GM12891 (cell line): Measurements from ENCODE around the gene ZBTB7B.

Experiments
- DNase-seq: peaks from one replicate; pipeline ENCODE4 v3.0.0; 2011; ENCODE audit warnings: low spot score; ENCODE audit not compliant: insufficient read length
- FAIRE-seq: peaks from 2 replicates; lab custom pipeline; 2011; peaks lifted over from hg19 to GRCh38; lab: Jason Lieb, UNC
- PAX5 ChIP-seq: IDR thresholded peaks from 2 replicates; pipeline ENCODE4 v1.6.1; 2011; ENCODE audit warnings: low read length, moderate library complexity, mild to moderate bottlenecking; ENCODE audit not compliant: insufficient read depth, severe bottlenecking
- POLR2A ChIP-seq: IDR thresholded peaks from 2 replicates; pipeline ENCODE4 v1.6.1; 2011; ENCODE audit warnings: low read depth, low read length, control low read depth
- POLR2AphosphoS5 ChIP-seq: IDR thresholded peaks from 2 replicates; pipeline ENCODE4 v1.6.1; 2011; ENCODE audit warnings: low read depth, low read length, control low read depth
- POU2F2 ChIP-seq: IDR thresholded peaks from 2 replicates; pipeline ENCODE4 v1.6.1; 2011; ENCODE audit warnings: low read depth, mild to moderate bottlenecking, control low read depth, low read length, moderate library complexity
- SPI1 ChIP-seq: IDR thresholded peaks from 2 replicates; pipeline ENCODE4 v1.6.1; 2011; ENCODE audit warnings: low read depth, low read length, control low read depth
- TAF1 ChIP-seq: IDR thresholded peaks from 2 replicates; pipeline ENCODE4 v1.6.1; 2011; ENCODE audit warnings: low read depth, low read length, control low read depth

ZBTB7B gene

DNA sequence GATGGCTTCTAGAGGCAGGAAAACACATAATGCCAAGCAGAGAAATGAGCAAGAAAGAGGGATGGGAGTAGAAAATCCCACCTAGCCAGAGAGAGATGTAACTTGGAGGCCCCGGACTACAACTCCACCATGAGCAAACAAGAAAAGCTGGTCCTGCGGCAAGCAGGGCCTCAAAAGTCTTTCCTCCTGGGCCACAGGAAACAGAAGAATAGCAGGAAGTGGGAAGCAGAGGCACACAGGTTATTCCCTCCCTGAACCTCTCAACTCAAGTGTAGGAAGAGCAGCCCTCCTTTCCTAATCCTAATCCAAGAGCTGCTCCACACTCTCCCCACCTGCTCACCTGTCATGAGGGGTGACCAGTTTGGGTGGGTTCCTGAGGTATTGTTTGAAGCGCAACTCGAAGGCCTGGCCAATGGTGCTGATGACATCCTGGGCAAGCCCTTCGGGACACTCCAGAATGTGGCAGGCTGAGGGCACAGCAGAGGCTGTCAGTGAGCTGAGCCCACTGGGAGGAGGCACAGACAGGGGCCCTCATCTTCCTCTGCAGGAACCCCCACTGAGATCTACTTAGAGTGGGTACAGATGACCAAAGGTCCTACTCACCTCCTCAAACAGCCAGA lies 35.2 kb upstream of the ZBTB7B start:
- DNase-seq (no peak), FAIRE-seq (no peak)
- TF ChIP-seq POLR2AphosphoS5 (no peak), SPI1 (no peak), PAX5 (no peak), TAF1 (no peak), POLR2A (no peak), POU2F2 (no peak)

DNA sequence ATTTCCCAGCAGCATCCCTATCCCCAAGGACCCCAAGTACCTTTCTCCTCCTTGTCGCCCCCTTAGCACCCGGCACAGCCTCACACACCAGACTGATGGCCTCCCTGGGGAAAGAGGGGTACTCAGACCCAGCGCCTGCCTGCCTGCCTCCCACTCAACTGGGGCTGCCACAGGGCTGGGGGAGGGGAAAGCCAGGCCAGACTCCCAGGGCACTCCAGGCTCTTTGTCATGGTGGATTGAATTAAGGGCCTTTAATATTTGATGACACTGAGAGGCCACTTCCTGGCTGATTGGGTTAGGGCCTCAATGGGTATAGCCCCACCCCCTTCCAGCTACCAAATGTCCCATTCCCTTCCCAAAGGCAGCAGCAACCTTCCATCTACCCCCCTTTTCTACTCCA lies 33.9 kb upstream of the ZBTB7B start:
- TF ChIP-seq TAF1 = no peak
- no peak for TF ChIP-seq POLR2A
- TF ChIP-seq PAX5 = no peak
- TF ChIP-seq POU2F2 = no peak
- no peak for TF ChIP-seq POLR2AphosphoS5
- TF ChIP-seq SPI1 = no peak
- FAIRE-seq (no peak), DNase-seq (no peak)

DNA sequence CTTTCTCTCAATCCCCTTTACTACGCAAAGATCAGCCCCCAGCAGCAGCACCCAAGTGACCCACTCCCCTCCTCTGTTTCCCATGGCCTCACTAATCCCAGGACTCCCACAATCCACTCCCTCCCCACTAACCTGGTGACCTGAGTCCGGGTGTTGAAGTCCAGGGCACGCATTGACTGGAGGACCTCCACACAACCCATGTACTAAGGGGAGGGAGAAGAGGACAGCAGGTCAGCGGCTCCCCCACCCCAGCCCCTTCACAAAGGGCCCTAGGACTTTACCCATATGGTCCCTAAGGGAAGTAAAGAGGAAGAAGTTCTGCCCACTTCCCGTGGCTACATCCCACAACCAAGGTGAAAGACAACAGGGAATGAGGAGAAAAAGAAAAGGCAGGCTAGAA lies 33.4 kb upstream of the ZBTB7B start:
- no peak for TF ChIP-seq TAF1
- no peak for TF ChIP-seq SPI1
- TF ChIP-seq POU2F2 = no peak
- DNase-seq (no peak), FAIRE-seq (no peak)

DNA sequence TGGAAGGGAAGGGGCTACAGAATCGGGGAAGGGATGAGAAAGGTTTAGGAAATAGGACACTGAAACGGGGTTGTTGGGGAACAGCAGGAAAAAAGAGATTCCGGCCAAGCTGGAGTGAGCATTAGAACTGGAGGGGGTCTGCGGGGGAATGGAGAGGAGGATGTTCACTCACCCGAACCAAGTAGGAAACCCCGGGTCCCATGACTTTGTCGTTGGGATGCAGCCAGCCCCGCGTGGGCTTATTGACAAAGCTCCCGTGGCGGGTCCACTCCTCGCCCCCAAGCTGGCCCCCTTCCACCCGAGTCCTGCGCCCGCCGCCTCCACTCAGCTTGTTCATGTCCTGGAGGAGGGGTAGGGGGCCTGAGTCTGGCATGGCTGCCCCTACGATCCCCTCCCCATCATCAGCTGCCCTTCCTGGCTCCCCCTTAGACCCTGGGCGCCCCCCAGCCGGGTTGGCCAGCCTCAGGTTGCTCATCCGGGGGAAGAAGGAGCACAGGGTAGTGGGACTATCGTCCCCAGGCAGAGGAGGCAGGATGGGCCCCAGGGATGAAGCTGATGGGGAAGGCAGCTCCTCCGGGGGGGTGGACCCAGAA lies 32.6 kb upstream of the ZBTB7B start:
- FAIRE-seq (no peak), DNase-seq (no peak)
- no peak for TF ChIP-seq TAF1
- no peak for TF ChIP-seq POLR2AphosphoS5
- no peak for TF ChIP-seq POU2F2
- TF ChIP-seq POLR2A = no peak
- TF ChIP-seq SPI1 = no peak
- no peak for TF ChIP-seq PAX5

DNA sequence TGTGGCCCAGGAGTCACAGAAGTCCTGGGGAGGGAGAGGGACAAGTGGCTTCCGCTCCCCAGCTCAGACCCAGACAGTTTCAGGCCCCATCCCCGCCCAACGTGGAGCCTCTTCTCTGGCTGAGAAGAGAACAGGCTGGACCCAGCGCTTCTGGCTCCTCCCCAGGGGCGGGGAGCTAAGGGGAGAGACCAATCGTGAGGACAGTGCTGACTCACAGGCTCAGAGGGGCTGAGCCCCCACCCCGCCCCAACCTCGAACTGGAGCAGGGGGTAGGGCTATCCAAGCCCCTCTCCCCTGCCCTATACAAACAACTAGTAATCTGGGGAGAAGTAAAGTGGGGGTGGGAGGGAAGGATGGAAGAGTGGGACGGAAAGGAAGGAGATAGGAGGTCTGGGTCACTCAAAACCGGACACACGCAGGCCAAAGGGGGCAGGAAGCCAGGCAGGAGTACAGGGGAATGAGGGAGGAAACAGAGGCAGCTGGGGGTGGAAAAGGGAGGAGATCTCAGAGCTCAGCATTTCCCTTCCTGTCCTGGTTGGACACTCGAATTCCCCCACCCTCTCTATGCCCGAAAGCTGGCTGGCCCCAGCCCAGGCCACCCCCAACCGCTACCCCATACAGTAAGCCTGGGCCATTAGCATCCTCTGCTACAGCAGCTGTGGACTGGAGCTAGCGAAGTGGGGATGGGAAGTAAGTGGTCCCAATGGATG lies 31.8 kb upstream of the ZBTB7B start, which contains the start of gene SHC1:
Gene SHC1 (minus strand): TSS at position 117 of the 710 bp plus-strand sequence. CDS start 221 bp downstream, outside the sequence.
- TF ChIP-seq POU2F2 = no peak
- TF ChIP-seq POLR2AphosphoS5 = no peak
- no peak for TF ChIP-seq TAF1
- no peak for TF ChIP-seq SPI1
- no peak for TF ChIP-seq PAX5
- FAIRE-seq = no peak
- peak; percentile 75 for DNase-seq

DNA sequence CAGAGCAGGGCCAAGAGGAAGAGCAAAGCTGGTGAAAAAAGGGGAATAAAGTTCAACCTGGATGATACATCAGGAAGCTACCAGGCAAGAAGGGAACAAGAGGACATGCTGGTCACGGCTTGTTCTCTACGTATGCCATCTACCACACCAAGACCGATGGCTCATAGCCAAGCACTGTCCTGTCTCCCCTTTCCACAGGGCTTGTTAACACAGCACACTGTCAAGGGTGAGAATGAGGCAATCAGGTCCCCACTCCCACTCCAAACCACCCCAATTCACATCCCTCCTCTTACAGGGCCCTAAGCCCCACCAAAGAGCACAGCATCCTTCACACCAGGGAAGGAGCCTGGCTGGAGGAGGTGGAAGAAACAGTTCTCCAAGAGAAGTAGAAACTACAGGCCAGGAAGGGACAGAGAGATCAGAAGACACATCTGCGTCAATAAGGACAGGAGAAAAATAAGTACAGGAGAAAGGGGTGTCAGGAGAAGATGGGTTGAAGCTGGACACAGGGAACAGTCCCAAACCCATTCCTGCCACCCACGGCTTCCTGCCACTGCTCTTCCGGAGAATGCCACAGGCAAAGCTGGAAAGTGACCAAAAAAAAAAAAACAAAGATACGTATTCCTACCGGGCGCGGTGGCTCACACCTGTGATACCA lies 31.1 kb upstream of the ZBTB7B start:
- DNase-seq = no peak
- no peak for TF ChIP-seq POLR2A
- no peak for TF ChIP-seq POU2F2
- TF ChIP-seq SPI1 = no peak
- TF ChIP-seq POLR2AphosphoS5 = no peak
- no peak for TF ChIP-seq PAX5
- no peak for TF ChIP-seq TAF1
- no peak for FAIRE-seq

DNA sequence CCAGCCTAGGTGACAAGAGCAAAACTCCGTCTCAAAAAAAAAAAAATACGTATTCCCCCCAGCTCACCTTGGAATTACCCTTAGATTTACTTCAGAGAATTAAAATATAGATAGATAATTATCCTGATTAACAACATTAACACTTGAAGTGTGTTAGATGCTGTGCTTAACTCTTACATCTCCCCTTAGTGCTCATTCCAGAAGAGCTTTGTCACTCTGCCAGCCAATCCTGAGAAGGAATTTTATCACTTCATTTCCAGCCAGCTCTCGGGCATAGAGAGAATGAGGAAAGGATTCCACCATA lies 30.4 kb upstream of the ZBTB7B start:
- no peak for TF ChIP-seq POLR2A
- TF ChIP-seq PAX5 = no peak
- no peak for TF ChIP-seq POU2F2
- TF ChIP-seq POLR2AphosphoS5 = no peak
- TF ChIP-seq TAF1 = no peak
- no peak for TF ChIP-seq SPI1
- no peak for DNase-seq
- no peak for FAIRE-seq

DNA sequence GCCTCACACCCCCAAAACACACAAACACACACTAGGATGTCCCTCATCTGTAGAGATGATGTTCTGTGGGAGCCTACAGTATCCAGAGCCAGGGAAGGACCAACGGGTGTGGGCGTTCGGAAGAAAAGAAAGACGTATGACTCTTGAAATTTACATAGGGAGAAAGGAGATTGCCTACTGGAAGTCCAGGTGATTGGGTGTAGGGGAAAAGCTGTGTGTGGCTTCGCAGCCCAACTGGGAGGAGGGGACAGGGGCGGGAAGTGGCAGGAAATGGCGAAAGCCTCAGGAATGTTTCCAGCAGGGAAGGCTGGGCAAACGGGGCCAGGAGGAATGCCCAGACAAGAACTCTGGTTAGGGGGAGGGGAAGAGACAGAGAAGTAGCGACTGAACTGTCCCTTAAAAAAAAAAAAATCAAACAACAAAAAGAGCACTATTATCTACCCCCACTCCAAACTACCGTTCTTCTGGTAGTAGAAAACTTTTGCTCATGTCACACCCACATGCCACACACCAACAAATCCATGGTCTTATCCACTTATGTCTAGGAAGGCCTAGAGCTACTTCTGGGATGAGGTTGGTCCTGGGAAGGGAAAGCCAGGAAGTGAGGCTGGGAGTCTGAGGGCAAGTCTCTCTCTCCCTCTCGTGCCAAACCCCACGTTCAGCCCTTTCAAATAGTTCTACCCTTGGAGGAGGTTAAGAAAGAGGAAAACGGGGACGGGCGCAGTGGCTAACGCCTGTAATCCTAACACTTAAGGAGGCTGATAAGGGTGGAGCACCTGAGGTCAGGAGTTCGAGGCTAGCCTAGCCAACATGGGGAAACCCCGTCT lies 29.9 kb upstream of the ZBTB7B start:
- no peak for FAIRE-seq
- DNase-seq = no peak

DNA sequence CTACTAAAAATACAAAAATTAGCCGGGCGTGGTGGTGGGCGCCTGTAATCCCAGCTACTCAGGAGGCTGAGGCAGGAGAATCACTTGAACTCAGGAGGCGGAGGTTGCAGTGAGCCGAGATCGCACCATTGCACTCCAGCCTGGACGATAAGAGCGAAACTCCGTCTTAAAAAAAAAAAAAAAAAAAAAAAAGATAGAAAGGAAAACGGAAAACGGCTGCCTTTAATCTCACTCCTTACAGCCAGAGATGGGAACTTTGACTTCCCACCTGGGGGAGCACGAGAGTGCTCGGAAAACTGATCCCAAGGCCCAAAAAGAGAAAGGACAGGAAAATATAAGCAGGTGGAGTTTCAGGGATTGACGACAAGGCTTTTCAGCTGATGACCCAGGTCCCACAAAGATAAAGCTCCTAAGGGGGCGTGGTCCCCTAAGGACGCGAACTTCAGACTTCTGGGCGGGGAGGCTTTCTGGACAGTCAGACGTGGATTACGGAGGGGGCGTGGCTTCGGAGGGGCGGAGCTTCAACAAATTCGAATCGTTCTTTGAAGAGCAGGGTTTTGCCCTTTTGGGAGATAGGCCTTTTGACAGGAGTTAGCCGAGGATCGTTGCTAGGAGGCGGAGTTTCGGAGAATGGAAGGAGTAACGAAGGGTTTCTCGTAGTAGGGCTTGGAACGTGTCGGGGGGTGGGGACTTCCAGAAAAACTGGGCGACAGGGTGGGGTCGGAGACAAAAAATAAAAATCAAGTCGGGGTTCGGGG lies 29.1 kb upstream of the ZBTB7B start:
- peak; percentile 66 for FAIRE-seq
- TF ChIP-seq SPI1 (no peak), PAX5 (no peak), POLR2A (peak; percentile 29; the same call in 1 of the 2 replicates), POU2F2 (0 out of 2 replicates have a peak, but pooled peaks have one; percentile 3), TAF1 (no peak; the same call in 1 of the 2 replicates)
- peak; percentile 79 for DNase-seq

More for the DNA sequence above, 29.9 kb upstream of the ZBTB7B start:
- TF ChIP-seq POLR2A (no peak), POU2F2 (no peak), TAF1 (no peak), SPI1 (no peak), POLR2AphosphoS5 (no peak), PAX5 (no peak)
